H9 (cell line): ENCODE measurements around the gene RPL7L1. TPM values are rescaled to one million over a fixed set of nuclear protein-coding genes. Genes with fewer than 3 reads are reported as not detected.

Source experiments
- DNase-seq: peaks from one replicate; pipeline ENCODE4 v3.0.0-alpha.2; 2017
- H2AFZ ChIP-seq: one replicate; pipeline ENCODE4 v1.6.1; 2013; ENCODE audit warnings: mild to moderate bottlenecking, low read length, control low read depth, moderate library complexity
- H2AK5ac ChIP-seq: 2 replicates; pipeline ENCODE4 v1.6.1; 2013; ENCODE audit warnings: low read length, control low read depth, mixed read lengths; ENCODE audit not compliant: insufficient read length
- H2BK120ac ChIP-seq: one replicate; pipeline ENCODE4 v1.6.1; 2013; ENCODE audit warnings: low read depth, mild to moderate bottlenecking, low read length, control low read depth, inconsistent platforms; ENCODE audit not compliant: poor library complexity, severe bottlenecking
- H2BK12ac ChIP-seq: 2 replicates; pipeline ENCODE4 v1.6.1; 2013; ENCODE audit warnings: low read length, control low read depth, mixed read lengths, low read depth; ENCODE audit not compliant: insufficient read length
- H2BK15ac ChIP-seq: 2 replicates; pipeline ENCODE4 v1.6.1; 2013; ENCODE audit warnings: low read depth, low read length, control low read depth
- H2BK20ac ChIP-seq: one replicate; pipeline ENCODE4 v1.6.1; 2013; ENCODE audit warnings: low read depth, mild to moderate bottlenecking, low read length, control low read depth, inconsistent platforms; ENCODE audit not compliant: poor library complexity, severe bottlenecking
- H2BK5ac ChIP-seq: 2 replicates; pipeline ENCODE4 v1.6.1; 2013; ENCODE audit warnings: low read length, control low read depth, mixed read lengths; ENCODE audit not compliant: insufficient read length
- H3K14ac ChIP-seq: 2 replicates; pipeline ENCODE4 v1.6.1; 2013; ENCODE audit warnings: low read length, control low read depth; ENCODE audit not compliant: insufficient read depth
- H3K18ac ChIP-seq: 2 replicates; pipeline ENCODE4 v1.6.1; 2013; ENCODE audit warnings: low read depth, mild to moderate bottlenecking, mixed read lengths, low read length, control low read depth; ENCODE audit not compliant: insufficient read length
- H3K23ac ChIP-seq: 2 replicates; pipeline ENCODE4 v1.6.1; 2013; ENCODE audit warnings: low read length, control low read depth, mixed read lengths, low read depth; ENCODE audit not compliant: insufficient read length
- H3K23me2 ChIP-seq: 2 replicates; pipeline ENCODE4 v1.6.1; 2013; ENCODE audit warnings: low read depth, mild to moderate bottlenecking, mixed read lengths, low read length, control low read depth; ENCODE audit not compliant: insufficient read length, poor library complexity, severe bottlenecking
- H3K27ac ChIP-seq: 2 replicates; pipeline ENCODE4 v1.5.1; 2013; ENCODE audit warnings: low read length, control low read depth, mixed read lengths, low read depth; ENCODE audit not compliant: insufficient read length
- H3K27me3 ChIP-seq: 2 replicates; pipeline ENCODE4 v1.6.1; 2013; ENCODE audit warnings: low read length, control low read depth, inconsistent platforms; ENCODE audit not compliant: insufficient read depth
- H3K4ac ChIP-seq: 2 replicates; pipeline ENCODE4 v1.6.1; 2013; ENCODE audit warnings: low read depth, mild to moderate bottlenecking, control low read depth, inconsistent platforms, low read length, moderate library complexity
- H3K4me1 ChIP-seq: 2 replicates; pipeline ENCODE4 v1.6.1; 2013; ENCODE audit warnings: low read length, control low read depth, inconsistent platforms; ENCODE audit not compliant: insufficient read depth
- H3K4me2 ChIP-seq: 2 replicates; pipeline ENCODE4 v1.6.1; 2013; ENCODE audit warnings: low read length, control low read depth, mixed read lengths; ENCODE audit not compliant: insufficient read length, insufficient read depth
- H3K56ac ChIP-seq: 2 replicates; pipeline ENCODE4 v1.6.1; 2013; ENCODE audit warnings: low read depth, mild to moderate bottlenecking, mixed read lengths, low read length, control low read depth; ENCODE audit not compliant: insufficient read length
- H3K79me1 ChIP-seq: 2 replicates; pipeline ENCODE4 v1.6.1; 2013; ENCODE audit warnings: low read depth, mild to moderate bottlenecking, moderate library complexity, low read length, control low read depth, inconsistent platforms; ENCODE audit not compliant: insufficient read depth, poor library complexity, severe bottlenecking
- H3K79me2 ChIP-seq: 2 replicates; pipeline ENCODE4 v1.6.1; 2013; ENCODE audit warnings: low read length, control low read depth, inconsistent platforms; ENCODE audit not compliant: insufficient read depth
- H3K9ac ChIP-seq: 2 replicates; pipeline ENCODE4 v1.6.1; 2013; ENCODE audit warnings: low read length, control low read depth, mixed read lengths; ENCODE audit not compliant: insufficient read length; ENCODE audit errors: extremely low read depth
- H3K9me3 ChIP-seq: one replicate; pipeline ENCODE4 v1.6.1; 2013; ENCODE audit warnings: low read depth, low read length, inconsistent platforms; ENCODE audit not compliant: control insufficient read depth
- H3T11ph ChIP-seq: one replicate; pipeline ENCODE4 v1.6.1; 2013; ENCODE audit warnings: mild to moderate bottlenecking, low read length, control low read depth, inconsistent platforms
- H4K20me1 ChIP-seq: one replicate; pipeline ENCODE4 v1.6.1; 2013; ENCODE audit not compliant: control insufficient read depth, insufficient read length, insufficient read depth
- H4K5ac ChIP-seq: 2 replicates; pipeline ENCODE4 v1.6.1; 2013; ENCODE audit warnings: low read depth, mild to moderate bottlenecking, mixed read lengths, low read length, control low read depth; ENCODE audit not compliant: insufficient read length
- H4K8ac ChIP-seq: replicated peaks from 2 replicates; pipeline ENCODE4 v1.6.1; 2013; ENCODE audit warnings: low read length, control low read depth, mixed read lengths, low read depth; ENCODE audit not compliant: insufficient read length
- H4K91ac ChIP-seq: 2 replicates; pipeline ENCODE4 v1.6.1; 2013; ENCODE audit warnings: low read depth, mild to moderate bottlenecking, moderate library complexity, mixed read lengths, low read length, control low read depth; ENCODE audit not compliant: insufficient read length
- H3K27ac Mint-ChIP-seq, 3 experiments: 2 replicates in 2 of 3; 3 replicates in 1 of 3; pipeline ENCODE4 v1.8.0; 2020 to 2021; ENCODE audit warnings: mixed read lengths in 3 of 3, mild to moderate bottlenecking in 1 of 3, moderate library complexity in 1 of 3
- H3K27me3 Mint-ChIP-seq: 2 replicates; pipeline ENCODE4 v1.8.0; 2021; ENCODE audit warnings: low read depth, mild to moderate bottlenecking, moderate library complexity, mixed read lengths
- H3K36me3 Mint-ChIP-seq, 3 experiments: 2 replicates in 2 of 3; 3 replicates in 1 of 3; pipeline ENCODE4 v1.8.0; 2020 to 2021; ENCODE audit warnings: low read depth in 3 of 3, mixed read lengths in 3 of 3; ENCODE audit not compliant: insufficient read depth in 1 of 3
- H3K4me1 Mint-ChIP-seq, 2 experiments: 2 replicates each; pipeline ENCODE4 v1.8.0; 2020; ENCODE audit warnings: mixed read lengths in 2 of 2
- H3K4me3 Mint-ChIP-seq, 2 experiments: 2 replicates in 1 of 2; 3 replicates in 1 of 2; pipeline ENCODE4 v1.8.0; 2020 to 2021; ENCODE audit warnings: mild to moderate bottlenecking in 2 of 2, mixed read lengths in 2 of 2, moderate library complexity in 1 of 2
- H3K9me3 Mint-ChIP-seq, 2 experiments: 2 replicates in 1 of 2; 3 replicates in 1 of 2; pipeline ENCODE4 v1.8.0; 2020; ENCODE audit warnings: mild to moderate bottlenecking in 2 of 2, mixed read lengths in 2 of 2, moderate library complexity in 1 of 2
- whole genome bisulfite sequencing: extraction: QIAGEN DNeasy Blood & Tissue Kit; methylation state at CpG from one replicate; pipeline ENCODE4 v1.1.7; 2013; ENCODE audit warnings: missing lambda C conversion rate, low lambda C conversion rate, mixed read lengths; ENCODE audit not compliant: insufficient read length; ENCODE audit errors: extremely low coverage; 5-methylcytosine and 5-hydroxymethylcytosine counted together
- total RNA-seq: library from RNA; stranded (reverse); gene quantifications from 2 replicates; pipeline ENCODE4 v1.2.1, GENCODE V29; 2021
- TF ChIP-seq, protein P1 (sequence below): fragments of 200-600 bp; sonication (generic); conservative IDR thresholded peaks from 3 replicates; pipeline ENCODE4 v1.8.0; 2021; ENCODE audit warnings: antibody characterized with exemption, mild to moderate bottlenecking

The RPL7L1 gene
- total RNA-seq, 1 experiment from 2014 or later: 130 TPM

DNA sequence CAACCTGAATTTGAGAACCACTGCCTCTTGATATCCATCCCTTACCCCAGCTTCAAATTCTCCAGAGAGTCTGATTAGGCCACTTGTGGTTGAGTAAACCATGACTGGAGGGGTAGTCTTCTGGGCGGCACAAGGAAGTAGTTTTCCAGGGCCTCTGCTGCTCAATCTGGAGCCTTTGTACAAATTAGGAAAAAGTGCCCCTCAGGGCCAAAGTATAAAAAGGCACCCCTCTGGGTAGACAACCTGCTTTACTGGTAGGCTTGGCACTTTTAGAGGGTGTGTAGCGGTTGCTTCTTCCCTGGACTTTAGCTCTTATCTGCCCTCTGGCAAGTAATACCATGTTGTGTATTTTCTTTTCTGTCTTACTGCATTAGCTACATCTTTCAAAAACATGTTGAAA is 32.9 kb upstream of the RPL7L1 start:
- DNase-seq: no peak
- no peak overlapping the region for H2AK5ac ChIP-seq
- H2BK12ac ChIP-seq: no peak overlapping the region
- H2BK20ac ChIP-seq: no peak overlapping the region
- H3K56ac ChIP-seq: no peak overlapping the region
- TF ChIP-seq, protein P1, sequence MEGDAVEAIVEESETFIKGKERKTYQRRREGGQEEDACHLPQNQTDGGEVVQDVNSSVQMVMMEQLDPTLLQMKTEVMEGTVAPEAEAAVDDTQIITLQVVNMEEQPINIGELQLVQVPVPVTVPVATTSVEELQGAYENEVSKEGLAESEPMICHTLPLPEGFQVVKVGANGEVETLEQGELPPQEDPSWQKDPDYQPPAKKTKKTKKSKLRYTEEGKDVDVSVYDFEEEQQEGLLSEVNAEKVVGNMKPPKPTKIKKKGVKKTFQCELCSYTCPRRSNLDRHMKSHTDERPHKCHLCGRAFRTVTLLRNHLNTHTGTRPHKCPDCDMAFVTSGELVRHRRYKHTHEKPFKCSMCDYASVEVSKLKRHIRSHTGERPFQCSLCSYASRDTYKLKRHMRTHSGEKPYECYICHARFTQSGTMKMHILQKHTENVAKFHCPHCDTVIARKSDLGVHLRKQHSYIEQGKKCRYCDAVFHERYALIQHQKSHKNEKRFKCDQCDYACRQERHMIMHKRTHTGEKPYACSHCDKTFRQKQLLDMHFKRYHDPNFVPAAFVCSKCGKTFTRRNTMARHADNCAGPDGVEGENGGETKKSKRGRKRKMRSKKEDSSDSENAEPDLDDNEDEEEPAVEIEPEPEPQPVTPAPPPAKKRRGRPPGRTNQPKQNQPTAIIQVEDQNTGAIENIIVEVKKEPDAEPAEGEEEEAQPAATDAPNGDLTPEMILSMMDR: no peak
- no peak overlapping the region for H2BK15ac ChIP-seq
- H3K27ac Mint-ChIP-seq: peak overlapping the region in 2 of 3 experiments; percentile 20 to 61; a peak in 2 of 7 replicates
- H4K91ac ChIP-seq: no peak overlapping the region
- no peak overlapping the region for H2BK120ac ChIP-seq
- H3K4me3 Mint-ChIP-seq: no peak overlapping the region
- H3K9me3 ChIP-seq: no peaks in the 10 kb centered on the region
- H3K79me1 ChIP-seq: no peaks in the 10 kb centered on the region
- H2AFZ ChIP-seq: no peak overlapping the region
- no peaks in the 10 kb centered on the region for H3K27me3 Mint-ChIP-seq
- H3K18ac ChIP-seq: no peak overlapping the region
- H3K4me1 ChIP-seq: no peaks in the 10 kb centered on the region
- peaks cover 6 to 16% (median 7%) of the 10 kb centered on the region in 3 experiments; a peak in 6 of 7 replicates for H3K36me3 Mint-ChIP-seq
- H3K4me1 Mint-ChIP-seq: no peaks in the 10 kb centered on the region
- no peaks in the 10 kb centered on the region for H3K27me3 ChIP-seq
- no peak overlapping the region for H3K14ac ChIP-seq
- H4K5ac ChIP-seq: no peak overlapping the region
- no peak overlapping the region for H3K27ac ChIP-seq
- H3T11ph ChIP-seq: no peak overlapping the region
- no peaks in the 10 kb centered on the region; a peak in 1 of 5 replicates for H3K9me3 Mint-ChIP-seq
- H3K23ac ChIP-seq: no peak overlapping the region
- no peaks in the 10 kb centered on the region for H3K23me2 ChIP-seq
- H2BK5ac ChIP-seq: no peak overlapping the region
- H3K4me2 ChIP-seq: no peak overlapping the region
- H3K79me2 ChIP-seq: no peaks in the 10 kb centered on the region
- WGBS: no CpG with 5 or more reads among the region's 2 CpGs
- H4K20me1 ChIP-seq: no peaks in the 10 kb centered on the region
- H3K9ac ChIP-seq: no peak overlapping the region
- H3K4ac ChIP-seq: no peak overlapping the region
- H4K8ac ChIP-seq: no peak overlapping the region
